HEK293 (cell line): Measurements from ENCODE around the gene IL17REL.

Source experiments
- CTCF ChIA-PET: fragments of 350-600 bp; formaldehyde crosslinking; extraction: SDS; loops from one replicate; lab custom pipeline; 2021; ENCODE audit warnings: antibody characterized with exemption; lab: Yijun Ruan, JAX
- POLR2A ChIA-PET: fragments of 300-600 bp; formaldehyde crosslinking; extraction: SDS; loops from one replicate; lab custom pipeline; 2020; ENCODE audit warnings: antibody characterized with exemption, inconsistent platforms; lab: Yijun Ruan, JAX
- H3K27ac ChIP-seq: fragments of 200-500 bp; sonication (Bioruptor generic); 2 replicates; pipeline ENCODE4 v1.5.1; 2014; ENCODE audit warnings: low read depth, low read length, control low read depth, inconsistent platforms; ENCODE audit errors: extremely low read depth
- H3K36me3 ChIP-seq, 2 experiments: fragments of 200-500 bp in 1 of 2; sonication (Bioruptor generic) in 1 of 2; 1 replicate in 1 of 2; 2 replicates in 1 of 2; pipeline ENCODE4 v1.5.1; 2014 to 2017; ENCODE audit warnings: inconsistent platforms in 2 of 2, low read length in 2 of 2; ENCODE audit not compliant: control insufficient read depth in 2 of 2, insufficient read depth in 1 of 2
- H3K4me1 ChIP-seq: fragments of 200-500 bp; sonication (Bioruptor generic); 2 replicates; pipeline ENCODE4 v1.5.1; 2014; ENCODE audit warnings: mild to moderate bottlenecking, low read length, inconsistent platforms; ENCODE audit not compliant: control insufficient read depth, insufficient read depth
- H3K4me3 ChIP-seq: 2 replicates; pipeline ENCODE4 v1.5.1; 2011; ENCODE audit warnings: low read depth, mild to moderate bottlenecking, control low read depth, low read length, moderate library complexity
- H3K9me3 ChIP-seq: fragments of 200-500 bp; sonication (Bioruptor generic); 2 replicates; pipeline ENCODE4 v1.5.1; 2014; ENCODE audit warnings: low read depth, low read length, inconsistent platforms; ENCODE audit not compliant: control insufficient read depth, insufficient read depth
- GLI2 ChIP-seq: fragments of 450-650 bp; formaldehyde crosslinking; IDR thresholded peaks from 2 replicates; pipeline ENCODE4; 2017; ENCODE audit warnings: missing biosample characterization, missing genetic modification characterization, low read depth, borderline replicate concordance
- GLI4 ChIP-seq: fragments of 450-650 bp; formaldehyde crosslinking; IDR thresholded peaks from 2 replicates; pipeline ENCODE4 v1.5.1; 2016; ENCODE audit warnings: missing biosample characterization, missing genetic modification characterization
- KLF7 ChIP-seq: fragments of 450-650 bp; formaldehyde crosslinking; IDR thresholded peaks from 2 replicates; pipeline ENCODE4 v1.5.1; 2016; ENCODE audit warnings: missing biosample characterization, missing genetic modification characterization, borderline replicate concordance
- SP3 ChIP-seq: fragments of 450-650 bp; formaldehyde crosslinking; IDR thresholded peaks from 2 replicates; pipeline ENCODE4 v1.5.1; 2016; ENCODE audit warnings: missing biosample characterization, missing genetic modification characterization
- SP7 ChIP-seq: fragments of 450-650 bp; formaldehyde crosslinking; IDR thresholded peaks from 2 replicates; pipeline ENCODE4 v1.5.1; 2016; ENCODE audit warnings: missing biosample characterization, missing genetic modification characterization
- WT1 ChIP-seq: fragments of 450-650 bp; formaldehyde crosslinking; IDR thresholded peaks from 2 replicates; pipeline ENCODE4 v1.5.1; 2016; ENCODE audit warnings: missing biosample characterization, missing genetic modification characterization
- ZBTB8A ChIP-seq: fragments of 450-650 bp; formaldehyde crosslinking; IDR thresholded peaks from 2 replicates; pipeline ENCODE4 v1.5.1; 2016; ENCODE audit warnings: missing biosample characterization, missing genetic modification characterization
- ZIC2 ChIP-seq: fragments of 450-650 bp; formaldehyde crosslinking; IDR thresholded peaks from 2 replicates; pipeline ENCODE4 v1.5.1; 2016; ENCODE audit warnings: missing biosample characterization, missing genetic modification characterization
- ZNF140 ChIP-seq: fragments of 450-650 bp; formaldehyde crosslinking; IDR thresholded peaks from 2 replicates; pipeline ENCODE4 v1.5.1; 2016; ENCODE audit warnings: missing biosample characterization, missing genetic modification characterization
- ZNF580 ChIP-seq: fragments of 450-650 bp; formaldehyde crosslinking; IDR thresholded peaks from 2 replicates; pipeline ENCODE4 v1.5.1; 2016; ENCODE audit warnings: missing biosample characterization, missing genetic modification characterization
- ZNF747 ChIP-seq: fragments of 450-650 bp; formaldehyde crosslinking; IDR thresholded peaks from 2 replicates; pipeline ENCODE4 v1.5.1; 2016; ENCODE audit warnings: missing biosample characterization, missing genetic modification characterization
- ZNF776 ChIP-seq: fragments of 450-650 bp; formaldehyde crosslinking; IDR thresholded peaks from 2 replicates; pipeline ENCODE4 v1.5.0; 2017; ENCODE audit warnings: missing biosample characterization, missing genetic modification characterization, borderline replicate concordance
- ZSCAN23 ChIP-seq: fragments of 450-650 bp; formaldehyde crosslinking; IDR thresholded peaks from 2 replicates; pipeline ENCODE4 v1.5.1; 2016; ENCODE audit warnings: missing biosample characterization, missing genetic modification characterization
- TF ChIP-seq, protein P1 (sequence below): fragments of 450-650 bp; formaldehyde crosslinking; IDR thresholded peaks from 2 replicates; pipeline ENCODE4 v1.5.1; 2017; ENCODE audit warnings: missing biosample characterization, missing genetic modification characterization
- TF ChIP-seq, protein P2 (sequence below): fragments of 450-650 bp; formaldehyde crosslinking; conservative IDR thresholded peaks from 2 replicates; pipeline ENCODE4 v1.5.1; 2016; ENCODE audit warnings: low read depth, missing biosample characterization, missing genetic modification characterization
- TF ChIP-seq, protein P3 (sequence below): fragments of 450-650 bp; formaldehyde crosslinking; IDR thresholded peaks from 2 replicates; pipeline ENCODE4 v1.5.1; 2016; ENCODE audit warnings: missing biosample characterization, missing genetic modification characterization

The IL17REL gene

DNA sequence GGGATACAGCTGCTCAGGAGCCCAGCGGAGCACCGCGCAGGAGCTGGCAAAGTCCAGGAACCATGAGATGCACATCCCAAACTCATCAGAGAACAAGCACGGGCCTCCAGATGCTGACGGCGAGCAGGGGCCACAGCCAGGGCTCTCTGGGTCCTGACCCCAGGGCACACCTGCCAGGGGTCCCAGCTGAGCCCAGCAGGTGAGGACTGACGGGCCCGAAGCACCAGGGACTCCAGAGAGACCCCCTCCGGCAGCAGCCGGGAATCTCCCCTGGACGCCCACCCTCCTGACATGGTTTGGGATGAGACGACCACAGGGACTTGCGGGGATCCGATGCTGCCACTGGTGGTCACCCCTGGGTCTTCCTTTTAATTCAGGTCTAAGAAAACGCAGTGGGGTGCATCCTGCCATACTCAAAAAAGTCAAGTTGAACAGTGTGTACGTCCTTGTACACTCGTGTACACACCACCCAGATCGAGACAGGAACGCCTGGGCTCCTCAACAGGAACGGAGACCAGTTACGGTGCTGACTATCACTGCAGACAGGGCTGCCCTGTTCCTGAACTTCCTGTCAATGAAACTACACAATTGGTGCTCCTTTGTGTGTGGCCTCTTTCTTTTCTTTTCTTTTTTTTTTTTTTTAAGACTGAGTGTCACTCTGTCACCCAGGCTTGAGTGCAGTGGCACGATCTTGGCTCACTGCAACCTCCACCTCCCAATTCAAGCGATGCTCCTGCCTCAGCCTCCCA lies 23.6 kb upstream of the IL17REL start:
- no peaks in the 10 kb centered on the region for H3K9me3 ChIP-seq
- no peaks in the 10 kb centered on the region for H3K36me3 ChIP-seq
- H3K4me3 ChIP-seq = no peak overlapping the region
- ChIA-PET CTCF (interaction anchor here (0.6 to 1.2 kb wide), 2 partner anchors 105 to 270 kb away, joined by 3 to 4 read pairs; no protein-coding TSS in a partner anchor), POLR2A (interaction anchor here (0.6 kb wide), 1 partner anchor 42 kb away, joined by 4 read pairs; no protein-coding TSS in a partner anchor)
- H3K27ac ChIP-seq = no peak overlapping the region
- TF ChIP-seq SP3 (tag by site-specific recombination) (no peak), WT1 (no peak), ZNF776 (no peak), SP7 (no peak), ZNF747 (tag by site-specific recombination) (no peak), GLI4 (tag by site-specific recombination) (no peak), ZBTB8A (no peak), GLI2 (tag by site-specific recombination) (no peak), ZNF580 (tag by site-specific recombination) (no peak), KLF7 (tag by site-specific recombination) (no peak)
- TF ChIP-seq, protein P1, sequence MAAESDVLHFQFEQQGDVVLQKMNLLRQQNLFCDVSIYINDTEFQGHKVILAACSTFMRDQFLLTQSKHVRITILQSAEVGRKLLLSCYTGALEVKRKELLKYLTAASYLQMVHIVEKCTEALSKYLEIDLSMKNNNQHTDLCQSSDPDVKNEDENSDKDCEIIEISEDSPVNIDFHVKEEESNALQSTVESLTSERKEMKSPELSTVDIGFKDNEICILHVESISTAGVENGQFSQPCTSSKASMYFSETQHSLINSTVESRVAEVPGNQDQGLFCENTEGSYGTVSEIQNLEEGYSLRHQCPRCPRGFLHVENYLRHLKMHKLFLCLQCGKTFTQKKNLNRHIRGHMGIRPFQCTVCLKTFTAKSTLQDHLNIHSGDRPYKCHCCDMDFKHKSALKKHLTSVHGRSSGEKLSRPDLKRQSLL (tag by site-specific recombination) = no peak
- TF ChIP-seq, protein P2, sequence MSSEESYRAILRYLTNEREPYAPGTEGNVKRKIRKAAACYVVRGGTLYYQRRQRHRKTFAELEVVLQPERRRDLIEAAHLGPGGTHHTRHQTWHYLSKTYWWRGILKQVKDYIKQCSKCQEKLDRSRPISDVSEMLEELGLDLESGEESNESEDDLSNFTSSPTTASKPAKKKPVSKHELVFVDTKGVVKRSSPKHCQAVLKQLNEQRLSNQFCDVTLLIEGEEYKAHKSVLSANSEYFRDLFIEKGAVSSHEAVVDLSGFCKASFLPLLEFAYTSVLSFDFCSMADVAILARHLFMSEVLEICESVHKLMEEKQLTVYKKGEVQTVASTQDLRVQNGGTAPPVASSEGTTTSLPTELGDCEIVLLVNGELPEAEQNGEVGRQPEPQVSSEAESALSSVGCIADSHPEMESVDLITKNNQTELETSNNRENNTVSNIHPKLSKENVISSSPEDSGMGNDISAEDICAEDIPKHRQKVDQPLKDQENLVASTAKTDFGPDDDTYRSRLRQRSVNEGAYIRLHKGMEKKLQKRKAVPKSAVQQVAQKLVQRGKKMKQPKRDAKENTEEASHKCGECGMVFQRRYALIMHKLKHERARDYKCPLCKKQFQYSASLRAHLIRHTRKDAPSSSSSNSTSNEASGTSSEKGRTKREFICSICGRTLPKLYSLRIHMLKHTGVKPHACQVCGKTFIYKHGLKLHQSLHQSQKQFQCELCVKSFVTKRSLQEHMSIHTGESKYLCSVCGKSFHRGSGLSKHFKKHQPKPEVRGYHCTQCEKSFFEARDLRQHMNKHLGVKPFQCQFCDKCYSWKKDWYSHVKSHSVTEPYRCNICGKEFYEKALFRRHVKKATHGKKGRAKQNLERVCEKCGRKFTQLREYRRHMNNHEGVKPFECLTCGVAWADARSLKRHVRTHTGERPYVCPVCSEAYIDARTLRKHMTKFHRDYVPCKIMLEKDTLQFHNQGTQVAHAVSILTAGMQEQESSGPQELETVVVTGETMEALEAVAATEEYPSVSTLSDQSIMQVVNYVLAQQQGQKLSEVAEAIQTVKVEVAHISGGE (tag by site-specific recombination) = no peak
- TF ChIP-seq, protein P3, sequence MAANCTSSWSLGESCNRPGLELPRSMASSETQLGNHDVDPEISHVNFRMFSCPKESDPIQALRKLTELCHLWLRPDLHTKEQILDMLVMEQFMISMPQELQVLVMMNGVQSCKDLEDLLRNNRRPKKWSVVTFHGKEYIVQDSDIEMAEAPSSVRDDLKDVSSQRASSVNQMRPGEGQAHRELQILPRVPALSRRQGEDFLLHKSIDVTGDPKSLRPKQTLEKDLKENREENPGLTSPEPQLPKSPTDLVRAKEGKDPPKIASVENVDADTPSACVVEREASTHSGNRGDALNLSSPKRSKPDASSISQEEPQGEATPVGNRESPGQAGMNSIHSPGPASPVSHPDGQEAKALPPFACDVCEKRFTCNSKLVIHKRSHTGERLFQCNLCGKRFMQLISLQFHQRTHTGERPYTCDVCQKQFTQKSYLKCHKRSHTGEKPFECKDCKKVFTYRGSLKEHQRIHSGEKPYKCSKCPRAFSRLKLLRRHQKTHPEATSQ (tag by site-specific recombination) = no peak
- H3K4me1 ChIP-seq = no peaks in the 10 kb centered on the region

GRCh38 chr22:50035131-50035881 lies 22.7 kb upstream of the IL17REL start:
- no peak overlapping the region for H3K4me3 ChIP-seq
- H3K9me3 ChIP-seq = no peaks in the 10 kb centered on the region
- H3K36me3 ChIP-seq = no peaks in the 10 kb centered on the region
- H3K27ac ChIP-seq = no peak overlapping the region
- CTCF ChIA-PET = interaction anchor here (0.6 to 2.4 kb wide), 2 partner anchors 9 to 105 kb away, joined by 3 to 8 read pairs; no protein-coding TSS in a partner anchor
- TF ChIP-seq ZNF140 (no peak), ZSCAN23 (tag by site-specific recombination) (no peak), ZIC2 (tag by site-specific recombination) (peak; percentile 10; the same call in 1 of the 2 replicates)
- TF ChIP-seq, all 188 proteins: peak for 1
- H3K4me1 ChIP-seq = no peaks in the 10 kb centered on the region
- POLR2A ChIA-PET = no interaction called here
